ENCODE results near the gene IFT88. TPM values are rescaled to one million over a fixed set of nuclear protein-coding genes. Genes with fewer than 3 reads are reported as not detected.

Gene IFT88
- total and polyA plus RNA-seq, 11 donors: 3.4 to 11.4 (median 8.2) TPM

Other genes starting within 250 kb of the IFT88 start
- gene CRYL1, start 41.3 kb upstream of the IFT88 start, total RNA-seq: 10 to 100 TPM; 14.9 to 36.5 (median 22.3) TPM
- 10 to 100 TPM; 10.7 to 19.4 TPM for gene CRYL1, start 41.3 kb upstream of the IFT88 start, polyA plus RNA-seq
- gene IL17D, start 136.5 kb downstream of the IFT88 start, total RNA-seq: 1 to 10 TPM in 4 of 9 donors, under 1 TPM in 5; 0.48 to 1.6 (median 0.95) TPM
- gene IL17D, start 136.5 kb downstream of the IFT88 start, polyA plus RNA-seq: under 1 TPM; 0.30 to 0.44 TPM
- gene EEF1AKMT1, start 206.8 kb downstream of the IFT88 start, total RNA-seq: 10 to 100 TPM in 2 of 9 donors, 1 to 10 TPM in 7; 4.5 to 10.2 (median 8.3) TPM
- 1 to 10 TPM; 8.8 to 8.9 TPM for gene EEF1AKMT1, start 206.8 kb downstream of the IFT88 start, polyA plus RNA-seq

Measured in heart left ventricle (tissue), 11 donors.